Right atrium auricular region (tissue), 2 donors: ENCODE results near the gene PIK3CB. TPM values are rescaled to one million over a fixed set of nuclear protein-coding genes. Genes with fewer than 3 reads are reported as not detected.
"Not testable (repeated sequence)": the region's sequence is repeated elsewhere in the genome, so short reads cannot be mapped to it uniquely, and the experiment has no call there.

Experiments used
- DNase-seq: peaks from one replicate; pipeline ENCODE4 v3.0.0-alpha.2; 2019; ENCODE audit warnings: low spot score
- H3K27ac ChIP-seq, 2 donors: fragments of 200-600 bp; sonication (generic); 1 replicate in 1 of 2; 2 replicates in 1 of 2; pipeline ENCODE4 v1.5.1; 2016 to 2019
- H3K27me3 ChIP-seq, 2 donors: fragments of 200-600 bp; sonication (generic); one replicate each; pipeline versions ENCODE4 v1.5.1 to v1.6.0; 2017 to 2019
- H3K36me3 ChIP-seq: fragments of 200-600 bp; sonication (generic); one replicate; pipeline ENCODE4 v1.5.1; 2016
- H3K4me1 ChIP-seq, 2 donors: fragments of 200-600 bp; sonication (generic); one replicate each; pipeline versions ENCODE4 v1.5.1 to v1.6.0; 2017 to 2019
- H3K4me3 ChIP-seq, 2 donors: fragments of 200-600 bp; sonication (generic); 1 replicate in 1 of 2; 2 replicates in 1 of 2; pipeline ENCODE4 v1.5.1; 2017 to 2019; ENCODE audit warnings: mild to moderate bottlenecking in 1 of 2, moderate library complexity in 1 of 2
- H3K9me3 ChIP-seq, 2 donors: fragments of 200-600 bp; sonication (generic); one replicate each; pipeline ENCODE4 v1.5.1; 2019
- CTCF ChIP-seq, 2 donors: fragments of 200-600 bp; sonication (generic); IDR thresholded peaks; one replicate each; pipeline ENCODE4 v1.5.1; 2019; ENCODE audit warnings: antibody characterized with exemption in 2 of 2
- total RNA-seq, 2 donors: library from RNA; depleted of rRNA; stranded (reverse); fragments of >200 nt; gene quantifications; one replicate each; pipeline ENCODE4 v1.1.0, GENCODE V29; 2016

PIK3CB gene
- total RNA-seq, 2 donors from 2014 or later = 27.7 to 35.0 TPM

- no peaks in the 10 kb centered on the region for H3K27me3 ChIP-seq
- H3K9me3 ChIP-seq = no peaks in the 10 kb centered on the region
- TF ChIP-seq CTCF (IDR thresholded peaks at IDR 0.05) = no peak
- no peak for DNase-seq
- H3K4me3 ChIP-seq = no peak overlapping the region
- no peak overlapping the region for H3K27ac ChIP-seq
- no peaks in the 10 kb centered on the region for H3K36me3 ChIP-seq
- no peaks in the 10 kb centered on the region for H3K4me1 ChIP-seq
Observed at GRCh38 chr3:138845771-138846173, 11.0 kb upstream of the PIK3CB start.

GRCh38 chr3:138845181-138845601 lies 10.5 kb upstream of the PIK3CB start:
- Histone ChIP-seq H3K9me3 (no peaks in the 10 kb centered on the region), H3K27ac (no peak overlapping the region), H3K27me3 (no peaks in the 10 kb centered on the region), H3K4me1 (no peaks in the 10 kb centered on the region), H3K4me3 (no peak overlapping the region), H3K36me3 (no peaks in the 10 kb centered on the region)
- DNase-seq = no peak
- no peak for TF ChIP-seq CTCF (IDR thresholded peaks at IDR 0.05)

DNA sequence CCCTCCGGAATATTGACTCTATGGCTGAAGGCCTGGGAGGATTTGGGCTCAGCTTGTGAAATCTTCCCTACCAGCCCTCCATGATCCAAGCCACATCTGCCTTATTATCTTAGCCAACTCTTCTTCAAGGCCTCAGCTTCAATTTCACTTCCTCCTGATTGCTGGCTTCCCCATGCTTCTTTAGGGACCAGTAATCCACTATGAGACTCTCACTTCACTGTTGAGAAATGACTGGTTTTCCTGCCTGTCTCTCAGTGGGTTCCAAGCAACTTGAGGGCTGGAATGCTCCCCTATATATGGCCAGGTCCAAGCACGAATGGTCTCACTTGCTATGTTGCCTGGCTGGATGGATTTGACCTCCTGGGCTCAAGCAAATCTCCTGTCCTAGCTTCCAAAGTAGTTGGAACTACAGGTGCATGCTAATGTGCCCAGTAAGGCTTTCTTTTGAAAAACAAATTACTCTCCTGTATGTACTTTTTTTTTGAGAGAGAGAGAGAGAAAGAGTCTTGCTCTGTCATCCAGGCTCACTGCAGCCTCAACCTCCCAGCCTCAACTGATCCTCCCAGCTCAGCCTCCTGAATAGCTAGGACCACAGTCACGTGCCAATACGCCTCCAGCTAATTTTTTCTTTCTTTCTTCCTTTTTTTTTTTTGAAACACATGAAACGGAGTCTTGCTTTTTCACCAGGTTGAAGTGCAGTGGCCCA lies 7.9 kb upstream of the PIK3CB start:
- Histone ChIP-seq H3K9me3 (no peaks in the 10 kb centered on the region), H3K36me3 (no peaks in the 10 kb centered on the region), H3K27me3 (no peaks in the 10 kb centered on the region), H3K4me1 (no peaks in the 10 kb centered on the region), H3K4me3 (no peak overlapping the region), H3K27ac (no peak overlapping the region)
- no peak for TF ChIP-seq CTCF (IDR thresholded peaks at IDR 0.05)
- DNase-seq = no peak

- not testable (repeated sequence) for DNase-seq, H3K27ac ChIP-seq, H3K36me3 ChIP-seq
Observed at GRCh38 chr3:138838385-138838784, 3.7 kb upstream of the PIK3CB start.

GRCh38 chr3:138835846-138836245 lies 1.1 kb upstream of the PIK3CB start:
- H3K36me3 ChIP-seq, H3K9me3 ChIP-seq, H3K4me3 ChIP-seq, H3K27me3 ChIP-seq, DNase-seq: not testable (repeated sequence)
- H3K27ac ChIP-seq = peak overlapping the region in 1 of 2 donors; percentile 98
- H3K4me1 ChIP-seq = peaks cover 0 to 16% of the 10 kb centered on the region in 2 donors

More at GRCh38 chr3:138838385-138838784, 3.7 kb upstream of the PIK3CB start:
- not testable (repeated sequence) for H3K4me3 ChIP-seq, H3K9me3 ChIP-seq, H3K27me3 ChIP-seq, H3K4me1 ChIP-seq

- H3K36me3 ChIP-seq = no peaks in the 10 kb centered on the region
- H3K4me1 ChIP-seq = peaks cover 0 to 16% of the 10 kb centered on the region in 2 donors
- no peaks in the 10 kb centered on the region for H3K27me3 ChIP-seq
- DNase-seq = no peak
- H3K4me3 ChIP-seq = peak overlapping the region; percentile 90 to 97
- H3K27ac ChIP-seq = peak overlapping the region; percentile 91 to 98
- H3K9me3 ChIP-seq = no peaks in the 10 kb centered on the region
- no peak for TF ChIP-seq CTCF (IDR thresholded peaks at IDR 0.05)
Observed at GRCh38 chr3:138835397-138835757, 649 bp upstream of the PIK3CB start.
